GM12874 (cell line): ENCODE results near the gene MRPL38.

Source experiments
- TF ChIP-seq, protein P1 (sequence below): IDR thresholded peaks from 2 replicates; pipeline ENCODE4 v1.5.1; 2011; ENCODE audit warnings: low read depth, mild to moderate bottlenecking, control low read depth, low read length, moderate library complexity; ENCODE audit not compliant: insufficient read depth

MRPL38 gene

DNA sequence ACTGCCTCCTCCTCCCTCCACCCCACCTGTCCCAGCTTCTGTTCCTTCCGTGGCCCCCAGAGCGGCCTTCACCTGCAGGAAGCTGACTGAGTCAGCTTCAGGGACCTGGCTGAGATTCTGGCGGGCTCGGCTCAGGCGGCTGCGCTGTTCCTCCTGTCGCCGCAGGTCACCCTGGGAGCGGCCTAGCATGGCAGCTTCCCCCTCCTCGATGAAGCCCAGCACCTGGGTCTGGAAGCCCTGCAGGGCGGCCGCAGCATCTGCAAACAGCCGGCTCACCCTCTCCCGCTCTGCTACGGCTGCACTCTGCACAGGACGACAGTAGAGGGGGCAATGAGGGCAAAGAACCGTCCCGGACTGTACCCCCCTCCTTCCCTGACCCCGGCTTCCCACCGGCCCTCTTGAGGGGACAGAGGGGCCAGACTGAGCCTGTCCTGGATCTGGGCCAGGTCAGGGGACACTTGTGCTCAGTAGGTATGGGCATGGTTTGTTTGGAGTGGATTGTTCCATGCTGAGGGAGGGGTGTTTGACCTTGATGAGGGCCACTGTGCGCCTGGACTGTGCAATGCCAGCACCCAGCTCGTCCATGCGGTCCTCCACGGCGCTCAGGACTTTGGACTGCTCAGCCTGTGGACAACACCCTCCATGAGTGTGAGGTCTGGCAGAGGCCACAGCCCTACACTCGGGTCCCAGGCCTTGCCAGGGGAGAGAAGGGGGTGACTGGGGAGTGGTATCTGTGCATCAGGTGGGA, 28.3 kb downstream of the MRPL38 start:
- TF ChIP-seq, protein P1, sequence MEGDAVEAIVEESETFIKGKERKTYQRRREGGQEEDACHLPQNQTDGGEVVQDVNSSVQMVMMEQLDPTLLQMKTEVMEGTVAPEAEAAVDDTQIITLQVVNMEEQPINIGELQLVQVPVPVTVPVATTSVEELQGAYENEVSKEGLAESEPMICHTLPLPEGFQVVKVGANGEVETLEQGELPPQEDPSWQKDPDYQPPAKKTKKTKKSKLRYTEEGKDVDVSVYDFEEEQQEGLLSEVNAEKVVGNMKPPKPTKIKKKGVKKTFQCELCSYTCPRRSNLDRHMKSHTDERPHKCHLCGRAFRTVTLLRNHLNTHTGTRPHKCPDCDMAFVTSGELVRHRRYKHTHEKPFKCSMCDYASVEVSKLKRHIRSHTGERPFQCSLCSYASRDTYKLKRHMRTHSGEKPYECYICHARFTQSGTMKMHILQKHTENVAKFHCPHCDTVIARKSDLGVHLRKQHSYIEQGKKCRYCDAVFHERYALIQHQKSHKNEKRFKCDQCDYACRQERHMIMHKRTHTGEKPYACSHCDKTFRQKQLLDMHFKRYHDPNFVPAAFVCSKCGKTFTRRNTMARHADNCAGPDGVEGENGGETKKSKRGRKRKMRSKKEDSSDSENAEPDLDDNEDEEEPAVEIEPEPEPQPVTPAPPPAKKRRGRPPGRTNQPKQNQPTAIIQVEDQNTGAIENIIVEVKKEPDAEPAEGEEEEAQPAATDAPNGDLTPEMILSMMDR = peak; percentile 52; the same call in 1 of the 2 replicates

DNA sequence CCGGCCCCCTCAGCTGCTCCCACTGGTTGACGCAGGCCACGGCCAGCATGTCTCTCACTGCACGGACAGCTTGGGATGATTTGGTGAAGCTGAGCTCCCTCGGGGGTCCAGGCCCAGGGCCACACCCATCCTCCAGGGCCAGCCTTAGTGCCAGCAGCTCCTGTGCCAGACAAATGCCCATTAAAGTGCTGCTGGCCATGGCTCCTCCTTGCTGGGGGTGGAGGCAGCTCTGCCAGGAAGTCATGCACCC, 28.8 kb downstream of the MRPL38 start:
- TF ChIP-seq, protein P1 = no peak

DNA sequence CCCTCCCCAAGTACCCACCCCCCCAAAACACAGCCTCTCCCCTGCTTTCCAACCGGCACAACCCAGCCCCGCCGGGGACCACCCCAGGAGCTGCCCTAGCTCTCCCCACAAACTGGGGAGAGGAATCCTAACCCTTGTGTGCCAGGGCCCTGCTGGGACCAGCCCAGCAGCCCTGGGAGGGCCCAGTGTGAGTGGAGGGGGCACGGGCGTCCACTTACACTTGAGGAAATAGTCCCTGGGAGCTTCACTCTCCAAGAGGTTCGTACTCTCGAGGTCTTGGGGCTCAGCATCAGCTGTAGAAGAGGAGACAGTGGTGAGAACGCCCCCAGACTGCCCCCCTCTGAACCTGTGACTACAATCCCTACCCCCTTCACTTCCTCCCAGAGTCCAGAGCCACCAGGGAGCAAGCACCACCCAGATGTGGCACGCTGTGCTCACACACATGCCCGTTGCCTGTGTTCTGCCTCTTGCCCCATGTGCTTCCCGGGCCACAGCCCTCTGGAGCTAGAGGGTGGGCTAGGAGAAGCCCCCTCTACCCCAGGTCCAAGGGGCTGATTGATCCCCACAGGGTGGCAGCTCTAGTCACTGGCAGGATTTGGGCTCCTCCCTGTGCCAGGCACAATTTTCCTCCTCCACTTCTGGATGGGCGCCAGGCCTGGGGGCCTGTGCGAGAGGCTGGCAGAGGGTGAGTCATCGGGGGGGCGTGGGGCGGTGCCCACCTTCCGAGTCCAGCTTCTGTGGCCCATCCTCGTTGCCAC, 29.3 kb downstream of the MRPL38 start:
- TF ChIP-seq, protein P1 = no peak

DNA sequence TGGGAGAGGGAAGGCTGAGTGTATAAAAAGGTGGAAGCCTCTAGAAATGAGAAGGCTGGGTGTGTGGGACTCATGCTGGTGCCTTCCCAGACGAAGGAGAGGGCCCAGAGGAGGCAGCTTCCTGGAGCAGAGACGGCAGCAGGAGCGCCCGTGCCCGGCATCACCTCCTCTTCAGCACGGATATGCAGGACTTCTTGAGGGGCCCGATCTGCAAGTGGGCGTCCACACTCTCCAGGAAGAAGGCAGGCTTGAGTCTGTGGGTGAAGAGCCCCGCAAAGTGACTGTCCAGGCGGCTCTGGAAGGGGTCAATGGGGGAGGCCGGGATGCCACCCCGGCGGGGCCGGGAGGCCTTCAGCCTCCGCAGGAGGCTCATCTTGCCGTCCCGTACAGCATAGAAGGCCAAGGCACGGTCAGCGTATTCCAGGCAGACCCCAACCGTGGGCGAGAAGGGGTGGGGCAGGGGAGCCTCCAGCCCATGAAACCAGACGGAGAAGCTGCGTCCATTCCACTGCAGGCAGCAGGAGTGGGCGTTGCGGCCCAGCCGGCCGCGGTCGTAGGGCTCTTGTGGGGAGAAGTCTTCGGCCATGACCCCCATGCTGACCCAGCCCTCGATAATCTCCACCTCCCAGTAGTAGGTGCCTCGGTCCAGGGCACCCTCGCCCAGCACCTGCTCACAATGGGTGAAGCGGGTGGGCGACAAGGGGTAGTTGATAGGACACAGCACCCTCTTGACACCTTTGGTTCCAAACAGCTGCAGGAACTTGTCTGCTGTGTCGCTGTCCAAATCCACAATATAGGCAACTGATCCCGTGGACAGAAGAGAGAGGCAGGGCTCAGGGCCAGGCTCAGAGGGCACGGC, 30.1 kb downstream of the MRPL38 start:
- TF ChIP-seq, protein P1 = no peak

DNA sequence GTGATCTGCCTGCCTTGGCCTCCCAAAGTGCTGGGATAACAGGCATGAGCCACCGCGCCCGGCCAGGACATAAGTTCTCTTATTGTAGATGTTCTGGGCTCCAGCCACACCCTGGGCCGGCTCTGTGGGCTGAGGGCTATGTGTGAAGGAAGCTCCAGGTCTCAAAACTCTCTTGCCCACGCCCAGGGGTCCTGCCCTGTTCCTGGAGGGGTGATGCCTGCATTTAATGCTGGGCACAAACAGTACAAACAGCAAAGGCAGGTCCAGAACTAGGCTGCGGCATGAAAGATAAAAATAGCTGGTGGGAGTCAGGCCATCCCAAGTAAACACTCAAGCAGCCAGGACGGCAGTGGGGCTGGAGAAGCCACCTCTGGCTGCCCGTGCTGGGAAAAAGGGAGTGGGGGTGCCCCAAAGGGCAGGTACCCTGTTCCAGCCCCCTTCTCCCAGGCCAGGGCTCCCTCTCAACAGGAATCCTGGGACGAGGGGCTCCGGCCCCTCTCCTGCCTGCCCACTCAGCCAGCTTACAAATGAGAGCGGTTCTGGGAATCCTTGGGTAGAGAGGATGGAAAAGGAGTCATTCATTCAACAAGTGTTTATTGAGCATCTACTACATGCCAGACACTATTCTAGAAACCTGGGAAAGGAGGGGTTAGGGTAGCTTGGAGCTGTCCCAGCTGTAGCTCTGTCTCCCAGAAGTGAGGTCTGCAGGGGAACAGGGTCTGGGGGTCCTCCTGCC, 30.9 kb downstream of the MRPL38 start:
- TF ChIP-seq, protein P1 = no peak

DNA sequence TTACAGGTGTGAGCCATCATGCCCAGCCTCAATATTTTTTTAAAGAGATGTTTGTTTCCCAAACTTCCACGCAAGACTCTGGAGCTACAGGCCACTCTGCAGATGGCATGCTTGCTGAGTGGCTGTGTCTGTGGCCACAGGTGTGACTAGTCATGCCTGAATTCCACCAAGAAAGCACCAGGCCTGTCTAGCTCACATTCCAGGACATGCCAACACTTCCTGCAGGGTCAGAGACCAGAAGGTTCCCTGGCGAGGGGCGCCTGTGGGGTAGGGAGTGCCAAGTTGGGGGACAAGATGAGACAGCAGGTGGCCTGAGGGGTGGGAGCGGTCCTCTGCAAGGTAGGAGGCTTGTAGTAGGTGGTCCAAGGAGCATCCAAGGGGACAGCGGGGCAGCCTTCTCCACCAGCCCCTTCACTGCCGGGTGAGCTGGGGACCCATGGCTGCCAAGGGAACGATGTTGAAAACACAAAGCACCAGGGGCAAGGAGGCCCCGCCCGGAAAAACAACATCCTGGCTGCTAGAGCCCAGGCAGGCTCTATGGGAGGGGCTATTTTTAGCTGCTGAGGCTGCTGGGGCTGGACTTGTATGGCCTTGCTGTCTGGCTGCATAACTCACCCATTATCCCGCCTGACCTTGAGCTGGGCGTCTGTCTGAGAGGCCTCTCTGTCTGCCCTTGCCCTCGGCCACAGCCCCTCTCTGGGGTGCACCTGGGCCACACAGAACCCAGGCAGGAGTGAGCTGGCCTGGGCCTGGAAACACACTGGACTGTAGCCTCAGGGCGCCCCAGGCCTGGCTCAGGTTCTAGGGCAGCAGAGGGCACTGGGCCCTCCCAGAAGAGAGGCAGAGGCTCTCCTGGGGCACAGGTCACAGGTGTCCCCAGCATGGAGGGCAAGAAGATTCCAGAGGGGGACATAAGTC, 32.0 kb downstream of the MRPL38 start:
- TF ChIP-seq, protein P1 = no peak
